Measurements from ENCODE around the gene KCNQ1OT1. TPM values are rescaled to one million over a fixed set of nuclear protein-coding genes. Genes with fewer than 3 reads are reported as not detected.

Gene KCNQ1OT1
- total RNA-seq, 1 experiment from 2014 or later, result 1.3 TPM

GRCh38 chr11:2713661-2714462, 14.1 kb upstream of the KCNQ1OT1 start:
- TF ChIP-seq CTCF (IDR thresholded peaks at IDR 0.05; ENCODE audit: unreplicated experiment), result no peak
- CTCF ChIA-PET, result interaction anchor here (0.6 to 0.7 kb wide), 2 partner anchors 11 to 132 kb away, joined by 3 read pairs; no protein-coding TSS in a partner anchor
- intact Hi-C loops (cut with micrococcal nuclease), result no loop called here
- no peak for DNase-seq (ENCODE audit: unreplicated experiment)
- no peak overlapping the region for H3K27ac Mint-ChIP-seq (ENCODE audit: low read depth, unreplicated experiment)
- H3K27me3 Mint-ChIP-seq (ENCODE audit: insufficient read depth, unreplicated experiment), result peaks cover 36% of the 10 kb centered on the region
- no peaks in the 10 kb centered on the region for H3K9me3 Mint-ChIP-seq (ENCODE audit: unreplicated experiment)
- no peaks in the 10 kb centered on the region for H3K4me1 Mint-ChIP-seq (ENCODE audit: insufficient read depth, unreplicated experiment)
- POLR2A ChIA-PET, result interaction anchor here (0.8 kb wide), 1 partner anchor 12 kb away, joined by 4 read pairs; no protein-coding TSS in a partner anchor
- no TSS peak for BruUV-seq (replicated peaks)
- H3K4me3 Mint-ChIP-seq (ENCODE audit: unreplicated experiment), result no peak overlapping the region
- no peaks in the 10 kb centered on the region for H3K36me3 Mint-ChIP-seq (ENCODE audit: insufficient read depth, unreplicated experiment)

GRCh38 chr11:2713094-2713493, 13.3 kb upstream of the KCNQ1OT1 start:
- Mint-ChIP-seq H3K27me3 (ENCODE audit: insufficient read depth, unreplicated experiment) (peaks cover 36% of the 10 kb centered on the region), H3K4me3 (ENCODE audit: unreplicated experiment) (no peak overlapping the region), H3K4me1 (ENCODE audit: insufficient read depth, unreplicated experiment) (no peaks in the 10 kb centered on the region), H3K27ac (ENCODE audit: low read depth, unreplicated experiment) (no peak overlapping the region), H3K36me3 (ENCODE audit: insufficient read depth, unreplicated experiment) (no peaks in the 10 kb centered on the region), H3K9me3 (ENCODE audit: unreplicated experiment) (no peaks in the 10 kb centered on the region)
- ChIA-PET POLR2A (no interaction called here), CTCF (interaction anchor here (0.7 to 0.9 kb wide), 2 partner anchors 11 to 132 kb away, joined by 3 read pairs; no protein-coding TSS in a partner anchor)
- intact Hi-C loops (cut with micrococcal nuclease), result no loop called here
- no peak for TF ChIP-seq CTCF (IDR thresholded peaks at IDR 0.05; ENCODE audit: unreplicated experiment)
- no TSS peak for BruUV-seq (replicated peaks)
- no peak for DNase-seq (ENCODE audit: unreplicated experiment)

- no peak for TF ChIP-seq CTCF (IDR thresholded peaks at IDR 0.05; ENCODE audit: unreplicated experiment)
- intact Hi-C loops (cut with micrococcal nuclease), result no loop called here
- no TSS peak for BruUV-seq (replicated peaks)
- DNase-seq (ENCODE audit: unreplicated experiment), result no peak
- CTCF ChIA-PET, result no interaction called here
- Mint-ChIP-seq H3K4me3 (ENCODE audit: unreplicated experiment) (no peak overlapping the region), H3K27ac (ENCODE audit: low read depth, unreplicated experiment) (no peak overlapping the region), H3K4me1 (ENCODE audit: insufficient read depth, unreplicated experiment) (no peaks in the 10 kb centered on the region), H3K9me3 (ENCODE audit: unreplicated experiment) (no peaks in the 10 kb centered on the region), H3K27me3 (ENCODE audit: insufficient read depth, unreplicated experiment) (peaks cover 36% of the 10 kb centered on the region), H3K36me3 (ENCODE audit: insufficient read depth, unreplicated experiment) (no peaks in the 10 kb centered on the region)
- POLR2A ChIA-PET, result no interaction called here
Observed at GRCh38 chr11:2711161-2711560, 11.4 kb upstream of the KCNQ1OT1 start.

GRCh38 chr11:2709429-2709828, 9.6 kb upstream of the KCNQ1OT1 start:
- POLR2A ChIA-PET, result no interaction called here
- H3K4me1 Mint-ChIP-seq (ENCODE audit: insufficient read depth, unreplicated experiment), result no peaks in the 10 kb centered on the region
- no peaks in the 10 kb centered on the region for H3K9me3 Mint-ChIP-seq (ENCODE audit: unreplicated experiment)
- DNase-seq (ENCODE audit: unreplicated experiment), result no peak
- intact Hi-C loops (cut with micrococcal nuclease), result no loop called here
- H3K4me3 Mint-ChIP-seq (ENCODE audit: unreplicated experiment), result no peak overlapping the region
- no peaks in the 10 kb centered on the region for H3K36me3 Mint-ChIP-seq (ENCODE audit: insufficient read depth, unreplicated experiment)
- peaks cover 29% of the 10 kb centered on the region for H3K27me3 Mint-ChIP-seq (ENCODE audit: insufficient read depth, unreplicated experiment)
- CTCF ChIA-PET, result interaction anchor here (0.6 to 0.7 kb wide), 2 partner anchors 19 to 23 kb away, joined by 3 to 5 read pairs; no protein-coding TSS in a partner anchor
- H3K27ac Mint-ChIP-seq (ENCODE audit: low read depth, unreplicated experiment), result no peak overlapping the region
- BruUV-seq (replicated peaks), result no TSS peak
- TF ChIP-seq CTCF (IDR thresholded peaks at IDR 0.05; ENCODE audit: unreplicated experiment), result no peak
